Type B pancreatic cell (in vitro differentiated cells): ENCODE measurements around the gene SLC37A2. TPM values are rescaled to one million over a fixed set of nuclear protein-coding genes. Genes with fewer than 3 reads are reported as not detected.

ENCODE experiments used
- DNase-seq: peaks from one replicate; pipeline ENCODE4 v3.0.0; 2021; ENCODE audit warnings: mixed read lengths; ENCODE audit not compliant: unreplicated experiment; ENCODE audit errors: extremely low spot score
- H3K27ac Mint-ChIP-seq: 2 replicates; pipeline ENCODE4 v1.8.0; 2021; ENCODE audit warnings: mild to moderate bottlenecking, mixed read lengths
- H3K27me3 Mint-ChIP-seq: 2 replicates; pipeline ENCODE4 v1.8.0; 2021; ENCODE audit warnings: mixed read lengths
- H3K36me3 Mint-ChIP-seq: 2 replicates; pipeline ENCODE4 v1.8.0; 2021; ENCODE audit warnings: mixed read lengths
- H3K4me1 Mint-ChIP-seq: one replicate; pipeline ENCODE4 v1.8.0; 2021; ENCODE audit warnings: mixed read lengths; ENCODE audit not compliant: unreplicated experiment
- H3K4me3 Mint-ChIP-seq: 2 replicates; pipeline ENCODE4 v1.8.0; 2021; ENCODE audit warnings: mild to moderate bottlenecking, mixed read lengths
- H3K9me3 Mint-ChIP-seq: 2 replicates; pipeline ENCODE4 v1.8.0; 2021; ENCODE audit warnings: mixed read lengths
- CTCF ChIP-seq: fragments of 200-600 bp; sonication (generic); conservative IDR thresholded peaks from 2 replicates; pipeline ENCODE4 v1.5.0; 2021; ENCODE audit warnings: antibody characterized with exemption, mild to moderate bottlenecking
- total RNA-seq: library from RNA; stranded (reverse); gene quantifications from 2 replicates; pipeline ENCODE4 v1.2.1, GENCODE V29; 2021; ENCODE audit warnings: low replicate concordance

Gene SLC37A2
- total RNA-seq, 1 donor from 2014 or later: 1.3 TPM

GRCh38 chr11:125075242-125075625 lies 12.1 kb downstream of the SLC37A2 start:
- TF ChIP-seq CTCF: no peak
- Mint-ChIP-seq H3K36me3 (no peaks in the 10 kb centered on the region), H3K27me3 (peaks cover 8% of the 10 kb centered on the region), H3K4me3 (no peak overlapping the region), H3K9me3 (no peaks in the 10 kb centered on the region), H3K4me1 (peaks cover 12% of the 10 kb centered on the region), H3K27ac (no peak overlapping the region)
- DNase-seq: no peak

DNA sequence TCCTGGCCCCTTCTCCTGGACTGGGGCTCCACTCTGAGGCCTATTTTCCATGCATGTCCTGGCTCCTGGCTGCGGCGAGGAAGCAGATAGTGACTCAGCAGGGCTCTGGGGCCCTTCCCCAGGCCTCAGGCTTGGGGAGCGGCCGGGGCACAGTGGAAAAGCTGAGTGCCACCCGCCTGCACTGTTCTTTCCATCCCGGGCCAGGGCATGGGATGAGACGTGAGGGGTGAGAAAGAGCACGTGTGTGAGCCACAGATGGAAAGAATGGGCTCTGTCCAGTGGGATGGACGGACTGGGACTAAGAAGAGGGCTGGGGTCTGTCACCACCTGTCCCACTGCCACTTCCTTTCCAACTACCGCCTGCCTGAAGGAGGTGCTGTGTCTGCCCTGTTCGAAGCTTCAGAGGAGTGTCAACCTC lies 12.8 kb downstream of the SLC37A2 start:
- Mint-ChIP-seq H3K36me3 (no peaks in the 10 kb centered on the region), H3K4me1 (peaks cover 10% of the 10 kb centered on the region), H3K9me3 (no peaks in the 10 kb centered on the region), H3K4me3 (no peak overlapping the region), H3K27me3 (peaks cover 7% of the 10 kb centered on the region), H3K27ac (no peak overlapping the region)
- no peak for DNase-seq
- TF ChIP-seq CTCF: no peak

DNA sequence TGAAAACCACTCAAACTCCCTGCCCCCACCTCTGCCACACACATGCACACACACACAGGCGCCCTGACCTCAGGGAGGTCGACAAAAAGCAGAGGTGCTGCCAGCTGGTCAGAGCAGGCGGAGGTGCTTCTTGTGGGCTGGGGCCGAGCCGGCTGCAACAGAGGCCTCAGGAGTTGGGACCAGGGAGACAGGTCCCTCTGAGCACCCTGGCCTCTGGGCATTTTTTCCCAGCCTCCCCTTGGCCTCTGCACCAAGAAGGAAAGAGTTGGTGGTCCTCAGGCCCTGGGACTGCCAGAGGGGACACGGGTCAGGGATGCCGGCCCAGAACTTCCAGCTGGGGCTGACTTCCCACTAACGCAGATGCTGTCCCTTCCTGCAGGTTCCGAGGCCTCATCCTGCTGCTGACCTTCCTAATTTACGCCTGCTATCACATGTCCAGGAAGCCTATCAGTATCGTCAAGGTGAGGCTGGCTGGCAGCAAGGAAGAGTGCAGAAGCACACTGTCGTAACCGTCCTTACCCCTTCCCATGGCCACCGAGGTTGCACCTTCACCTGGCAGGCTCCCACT lies 13.4 kb downstream of the SLC37A2 start:
- no peak for DNase-seq
- peaks cover 7% of the 10 kb centered on the region for H3K27me3 Mint-ChIP-seq
- peaks cover 5% of the 10 kb centered on the region for H3K4me1 Mint-ChIP-seq
- TF ChIP-seq CTCF: no peak
- no peaks in the 10 kb centered on the region for H3K36me3 Mint-ChIP-seq
- H3K4me3 Mint-ChIP-seq: no peak overlapping the region
- no peaks in the 10 kb centered on the region for H3K9me3 Mint-ChIP-seq
- no peak overlapping the region for H3K27ac Mint-ChIP-seq

DNA sequence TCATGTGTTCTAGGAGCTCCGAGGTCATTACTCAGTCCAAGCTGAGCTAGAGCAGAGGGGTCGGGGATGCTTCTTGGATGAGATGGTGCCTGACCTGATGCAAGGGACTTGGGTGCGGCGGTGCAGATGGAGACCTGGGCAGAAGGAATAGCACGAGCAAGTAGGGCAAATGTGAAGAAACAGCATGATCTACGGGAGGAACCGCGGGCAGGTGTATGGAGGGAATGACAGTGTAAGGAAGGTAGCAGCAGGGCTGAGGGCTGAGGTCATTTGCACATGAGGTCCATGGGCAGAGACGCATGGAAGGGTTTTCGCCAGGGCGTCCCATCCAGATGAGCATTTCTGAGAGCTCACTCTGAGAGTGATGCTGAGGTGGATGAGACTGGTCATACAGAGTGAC lies 14.9 kb downstream of the SLC37A2 start:
- DNase-seq: no peak
- Mint-ChIP-seq H3K36me3 (no peaks in the 10 kb centered on the region), H3K27ac (no peak overlapping the region), H3K4me3 (no peak overlapping the region), H3K27me3 (peaks cover 7% of the 10 kb centered on the region), H3K9me3 (no peaks in the 10 kb centered on the region), H3K4me1 (peaks cover under 1% of the 10 kb centered on the region)
- TF ChIP-seq CTCF: no peak

GRCh38 chr11:125078516-125079140 lies 15.5 kb downstream of the SLC37A2 start:
- H3K27ac Mint-ChIP-seq: no peak overlapping the region
- no peak for TF ChIP-seq CTCF
- no peak overlapping the region for H3K4me3 Mint-ChIP-seq
- peaks cover 5% of the 10 kb centered on the region for H3K4me1 Mint-ChIP-seq
- H3K27me3 Mint-ChIP-seq: peaks cover 7% of the 10 kb centered on the region
- DNase-seq: no peak
- no peaks in the 10 kb centered on the region for H3K36me3 Mint-ChIP-seq
- no peaks in the 10 kb centered on the region for H3K9me3 Mint-ChIP-seq
